Breast epithelium (tissue), 3 donors: ENCODE results near the gene CCDC9.

Experiments
- POLR2A ChIP-seq: fragments of 450-650 bp; IDR thresholded peaks from one replicate; pipeline ENCODE4 v1.6.1; 2016; ENCODE audit warnings: antibody characterized with exemption, mild to moderate bottlenecking, moderate library complexity
- TF ChIP-seq, protein P1 (sequence below), 3 donors: fragments of 450-650 bp; IDR thresholded peaks; one replicate each; pipeline ENCODE4 v1.5.1; 2016 to 2017; ENCODE audit warnings: antibody characterized with exemption in 3 of 3, mild to moderate bottlenecking in 3 of 3, moderate library complexity in 3 of 3

DNA sequence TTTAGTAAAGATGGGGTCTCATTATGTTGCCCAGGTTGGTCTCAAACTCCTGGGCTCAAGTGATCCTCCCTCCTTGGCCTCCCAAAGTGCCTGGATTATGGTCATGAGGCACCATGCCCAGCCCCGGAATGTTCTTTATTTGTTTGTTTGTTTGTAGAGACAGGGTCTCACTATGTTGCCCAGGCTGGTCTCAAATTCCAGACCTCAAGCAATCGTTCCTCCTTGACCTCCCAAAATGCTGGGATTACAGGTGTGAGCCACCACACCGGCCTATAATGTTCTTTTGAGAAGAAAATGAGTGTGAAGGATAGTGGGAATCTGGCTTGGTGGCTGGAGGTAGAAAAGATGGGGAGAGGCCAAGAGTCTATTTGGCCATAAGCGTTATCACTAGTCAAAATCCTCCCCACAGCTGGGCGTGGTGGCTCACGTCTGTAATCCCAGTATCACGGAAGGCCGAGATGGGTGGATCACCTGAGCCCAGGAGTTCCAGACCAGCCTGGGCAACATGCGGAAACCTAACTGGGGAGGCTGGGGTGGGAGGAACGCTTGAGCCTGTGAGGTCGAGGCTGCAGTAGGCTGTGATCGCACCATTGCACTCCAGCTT is 20.2 kb upstream of the CCDC9 start:
- TF ChIP-seq, protein P1, sequence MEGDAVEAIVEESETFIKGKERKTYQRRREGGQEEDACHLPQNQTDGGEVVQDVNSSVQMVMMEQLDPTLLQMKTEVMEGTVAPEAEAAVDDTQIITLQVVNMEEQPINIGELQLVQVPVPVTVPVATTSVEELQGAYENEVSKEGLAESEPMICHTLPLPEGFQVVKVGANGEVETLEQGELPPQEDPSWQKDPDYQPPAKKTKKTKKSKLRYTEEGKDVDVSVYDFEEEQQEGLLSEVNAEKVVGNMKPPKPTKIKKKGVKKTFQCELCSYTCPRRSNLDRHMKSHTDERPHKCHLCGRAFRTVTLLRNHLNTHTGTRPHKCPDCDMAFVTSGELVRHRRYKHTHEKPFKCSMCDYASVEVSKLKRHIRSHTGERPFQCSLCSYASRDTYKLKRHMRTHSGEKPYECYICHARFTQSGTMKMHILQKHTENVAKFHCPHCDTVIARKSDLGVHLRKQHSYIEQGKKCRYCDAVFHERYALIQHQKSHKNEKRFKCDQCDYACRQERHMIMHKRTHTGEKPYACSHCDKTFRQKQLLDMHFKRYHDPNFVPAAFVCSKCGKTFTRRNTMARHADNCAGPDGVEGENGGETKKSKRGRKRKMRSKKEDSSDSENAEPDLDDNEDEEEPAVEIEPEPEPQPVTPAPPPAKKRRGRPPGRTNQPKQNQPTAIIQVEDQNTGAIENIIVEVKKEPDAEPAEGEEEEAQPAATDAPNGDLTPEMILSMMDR (IDR thresholded peaks at IDR 0.05), result no peak
- TF ChIP-seq POLR2A, result no peak
